OCI-LY3 (cell line): ENCODE data around the gene YIPF6.
A peak's percentile ranks its signal among the peaks of the same experiment; 100 is the strongest.
"Not testable (repeated sequence)": the region's sequence is repeated elsewhere in the genome, so short reads cannot be mapped to it uniquely, and the experiment has no call there.

Experiments
- H2AFZ ChIP-seq: fragments of 200-600, 300-600 bp; shearing (Covaris generic); 2 replicates; pipeline ENCODE4 v1.6.0; 2014; ENCODE audit warnings: antibody characterized with exemption, low read depth, low read length
- H3K27ac ChIP-seq: fragments of 200-600, 300-600 bp; sonication (generic); 2 replicates; pipeline ENCODE4 v1.5.1; 2014; ENCODE audit warnings: mild to moderate bottlenecking, low read length, moderate library complexity, mixed read lengths
- H3K27me3 ChIP-seq: fragments of 200-600, 300-600 bp; sonication (generic); 2 replicates; pipeline ENCODE4 v1.6.1; 2014; ENCODE audit warnings: low read depth, low read length, mixed read lengths
- H3K36me3 ChIP-seq: fragments of 200-600, 300-600 bp; sonication (generic); replicated peaks from 2 replicates; pipeline ENCODE3; 2014; ENCODE audit warnings: low read depth, low read length, mixed read lengths
- H3K4me1 ChIP-seq: fragments of 300-600, 200-600 bp; sonication (generic); 2 replicates; pipeline ENCODE4 v1.6.1; 2014; ENCODE audit warnings: low read length, mixed read lengths
- H3K4me2 ChIP-seq: fragments of 200-600, 300-600 bp; sonication (generic); 2 replicates; pipeline ENCODE4 v1.6.1; 2014; ENCODE audit warnings: low read length, mixed read lengths
- H3K4me3 ChIP-seq: fragments of 300-600, 200-600 bp; sonication (generic); 2 replicates; pipeline ENCODE4 v1.5.1; 2014; ENCODE audit warnings: antibody characterized with exemption, mild to moderate bottlenecking, low read length, moderate library complexity
- H3K79me2 ChIP-seq: fragments of 300-600, 200-600 bp; shearing (Covaris generic); 2 replicates; pipeline ENCODE4 v1.6.1; 2014; ENCODE audit warnings: mild to moderate bottlenecking, low read length, mixed read lengths
- H3K9ac ChIP-seq: fragments of 300-600, 200-600 bp; shearing (Covaris generic); 2 replicates; pipeline ENCODE4 v1.6.0; 2014; ENCODE audit warnings: mild to moderate bottlenecking, low read length, moderate library complexity
- H3K9me3 ChIP-seq: fragments of 200-600, 300-600 bp; shearing (Covaris generic); 2 replicates; pipeline ENCODE4 v1.6.1; 2014; ENCODE audit warnings: low read length, mixed read lengths; ENCODE audit not compliant: insufficient read depth
- H4K20me1 ChIP-seq: fragments of 200-600, 300-600 bp; sonication (generic); 2 replicates; pipeline ENCODE4 v1.6.1; 2016; ENCODE audit warnings: low read length, mixed read lengths; ENCODE audit not compliant: insufficient read depth
- CTCF ChIP-seq: fragments of 200-600, 300-600 bp; sonication (generic); IDR thresholded peaks from 2 replicates; pipeline ENCODE4 v1.5.1; 2014; ENCODE audit warnings: antibody characterized with exemption, low read length, low read depth
- EZH2phosphoT487 ChIP-seq: fragments of 200-600 bp; shearing (Covaris generic); IDR thresholded peaks from 2 replicates; pipeline ENCODE4 v1.6.1; 2018; ENCODE audit warnings: antibody characterized with exemption, mixed run types, low read depth

YIPF6 gene

GRCh38 chrX:68487924-68488323, 10.9 kb upstream of the YIPF6 start:
- no peak overlapping the region for H3K9ac ChIP-seq
- no peak overlapping the region for H3K4me2 ChIP-seq
- H2AFZ ChIP-seq: no peak overlapping the region
- no peaks in the 10 kb centered on the region for H3K4me1 ChIP-seq
- H3K9me3 ChIP-seq: no peaks in the 10 kb centered on the region
- no peaks in the 10 kb centered on the region for H4K20me1 ChIP-seq
- 0 out of 2 replicates have a peak, but pooled peaks cover 2% of the 10 kb centered on the region for H3K27me3 ChIP-seq
- H3K36me3 ChIP-seq: no peaks in the 10 kb centered on the region
- no peak for TF ChIP-seq EZH2phosphoT487
- TF ChIP-seq CTCF: no peak
- H3K79me2 ChIP-seq: no peaks in the 10 kb centered on the region
- no peak overlapping the region for H3K27ac ChIP-seq
- H3K4me3 ChIP-seq: no peak overlapping the region

- Histone ChIP-seq H3K27ac (no peak overlapping the region), H3K36me3 (no peaks in the 10 kb centered on the region), H3K9me3 (no peaks in the 10 kb centered on the region), H3K4me3 (no peak overlapping the region), H3K4me2 (no peak overlapping the region), H2AFZ (no peak overlapping the region), H3K4me1 (no peaks in the 10 kb centered on the region), H4K20me1 (no peaks in the 10 kb centered on the region), H3K27me3 (0 out of 2 replicates have a peak, but pooled peaks cover 2% of the 10 kb centered on the region), H3K9ac (no peak overlapping the region), H3K79me2 (no peaks in the 10 kb centered on the region)
- TF ChIP-seq EZH2phosphoT487 (no peak), CTCF (no peak)
These were observed 10.2 kb upstream of the YIPF6 start for GRCh38 chrX:68488657-68489056.

- H4K20me1 ChIP-seq: no peaks in the 10 kb centered on the region
- H3K36me3 ChIP-seq: no peaks in the 10 kb centered on the region
- H3K4me2 ChIP-seq: peak overlapping the region; percentile 39
- H3K79me2 ChIP-seq: no peaks in the 10 kb centered on the region
- H3K4me1 ChIP-seq: no peaks in the 10 kb centered on the region
- H3K9ac ChIP-seq: no peak overlapping the region
- peak overlapping the region; percentile 46; the same call in 1 of the 2 replicates for H2AFZ ChIP-seq
- no peaks in the 10 kb centered on the region for H3K9me3 ChIP-seq
- no peak for TF ChIP-seq EZH2phosphoT487
- 0 out of 2 replicates have a peak, but pooled peaks have one; percentile 9 for TF ChIP-seq CTCF
- no peak overlapping the region for H3K27ac ChIP-seq
- H3K27me3 ChIP-seq: 0 out of 2 replicates have a peak, but pooled peaks cover 2% of the 10 kb centered on the region
- H3K4me3 ChIP-seq: peak overlapping the region; percentile 25; the same call in 1 of the 2 replicates
These were observed 8.2 kb upstream of the YIPF6 start for GRCh38 chrX:68490644-68491043.

GRCh38 chrX:68492583-68492982, 6.3 kb upstream of the YIPF6 start:
- H3K9me3 ChIP-seq: no peaks in the 10 kb centered on the region
- H3K27me3 ChIP-seq: no peaks in the 10 kb centered on the region
- no peak overlapping the region for H3K9ac ChIP-seq
- no peaks in the 10 kb centered on the region for H3K79me2 ChIP-seq
- H2AFZ ChIP-seq: no peak overlapping the region
- no peaks in the 10 kb centered on the region for H3K4me1 ChIP-seq
- no peaks in the 10 kb centered on the region for H4K20me1 ChIP-seq
- H3K4me2 ChIP-seq: no peak overlapping the region
- no peak for TF ChIP-seq CTCF
- no peak for TF ChIP-seq EZH2phosphoT487
- H3K4me3 ChIP-seq: no peak overlapping the region
- H3K27ac ChIP-seq: no peak overlapping the region
- no peaks in the 10 kb centered on the region for H3K36me3 ChIP-seq

GRCh38 chrX:68493776-68494175, 5.1 kb upstream of the YIPF6 start:
- H3K9ac ChIP-seq, H3K36me3 ChIP-seq, H3K4me3 ChIP-seq, H3K4me1 ChIP-seq, H3K9me3 ChIP-seq, H4K20me1 ChIP-seq, H3K27ac ChIP-seq, H3K79me2 ChIP-seq, H3K27me3 ChIP-seq, H2AFZ ChIP-seq, H3K4me2 ChIP-seq: not testable (repeated sequence)
